Fibroblast of the aortic adventitia (primary cell): ENCODE measurements around the gene AMIGO2. TPM values are rescaled to one million over a fixed set of nuclear protein-coding genes. Genes with fewer than 3 reads are reported as not detected.
"Not testable (repeated sequence)": the region's sequence is repeated elsewhere in the genome, so short reads cannot be mapped to it uniquely, and the experiment has no call there.

Experiments
- DNase-seq: peaks from one replicate; pipeline ENCODE4 v3.0.0-alpha.2; 2010; ENCODE audit warnings: low read depth
- H3K4me3 ChIP-seq: 2 replicates; pipeline ENCODE4 v1.5.1; 2011; ENCODE audit warnings: low read depth, mild to moderate bottlenecking, control low read depth, low read length, moderate library complexity
- total RNA-seq: library from RNA; depleted of rRNA; stranded (reverse); fragments of >200 nt; gene quantifications from 2 replicates; pipeline ENCODE4 v1.2.3, GENCODE V29; 2012; ENCODE audit warnings: low replicate concordance
- TF ChIP-seq, protein P1 (sequence below): IDR thresholded peaks from 2 replicates; pipeline ENCODE4 v1.5.1; 2011; ENCODE audit warnings: mild to moderate bottlenecking, low read length, control low read depth, inconsistent platforms; ENCODE audit not compliant: insufficient read depth

The AMIGO2 gene
- total RNA-seq, 1 donor, result 3.7 TPM

DNA sequence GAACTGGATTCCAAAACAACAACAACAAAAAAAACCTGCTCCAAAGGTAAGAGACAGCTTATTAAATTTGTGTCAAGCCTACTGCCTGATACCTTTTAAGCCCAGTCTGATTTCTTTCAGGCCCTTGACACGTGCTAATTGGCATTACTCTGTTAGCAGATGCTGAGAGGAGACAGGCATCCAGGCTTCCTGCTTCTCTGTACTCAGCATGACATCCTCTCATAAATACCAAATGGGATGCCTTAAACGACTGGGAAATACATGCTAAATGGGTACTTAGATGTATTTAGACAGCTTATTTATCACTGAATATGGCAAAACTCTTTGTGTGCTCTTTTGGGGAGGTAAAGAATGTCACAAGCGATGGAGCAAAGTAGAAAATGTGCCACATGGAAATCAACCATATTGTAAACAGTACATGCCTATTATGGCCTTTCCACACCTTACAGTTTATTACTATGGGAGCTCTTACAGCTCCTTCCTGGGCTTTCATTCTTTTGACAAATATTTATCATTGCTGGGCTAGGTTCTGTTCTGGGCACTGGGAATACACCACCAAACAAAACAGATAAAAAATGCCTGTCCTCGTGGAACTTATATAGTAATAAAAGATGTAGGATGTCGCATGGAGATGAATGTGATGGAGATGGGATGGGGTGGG is 11.9 kb downstream of the AMIGO2 start:
- H3K4me3 ChIP-seq, result no peak overlapping the region
- TF ChIP-seq, protein P1, sequence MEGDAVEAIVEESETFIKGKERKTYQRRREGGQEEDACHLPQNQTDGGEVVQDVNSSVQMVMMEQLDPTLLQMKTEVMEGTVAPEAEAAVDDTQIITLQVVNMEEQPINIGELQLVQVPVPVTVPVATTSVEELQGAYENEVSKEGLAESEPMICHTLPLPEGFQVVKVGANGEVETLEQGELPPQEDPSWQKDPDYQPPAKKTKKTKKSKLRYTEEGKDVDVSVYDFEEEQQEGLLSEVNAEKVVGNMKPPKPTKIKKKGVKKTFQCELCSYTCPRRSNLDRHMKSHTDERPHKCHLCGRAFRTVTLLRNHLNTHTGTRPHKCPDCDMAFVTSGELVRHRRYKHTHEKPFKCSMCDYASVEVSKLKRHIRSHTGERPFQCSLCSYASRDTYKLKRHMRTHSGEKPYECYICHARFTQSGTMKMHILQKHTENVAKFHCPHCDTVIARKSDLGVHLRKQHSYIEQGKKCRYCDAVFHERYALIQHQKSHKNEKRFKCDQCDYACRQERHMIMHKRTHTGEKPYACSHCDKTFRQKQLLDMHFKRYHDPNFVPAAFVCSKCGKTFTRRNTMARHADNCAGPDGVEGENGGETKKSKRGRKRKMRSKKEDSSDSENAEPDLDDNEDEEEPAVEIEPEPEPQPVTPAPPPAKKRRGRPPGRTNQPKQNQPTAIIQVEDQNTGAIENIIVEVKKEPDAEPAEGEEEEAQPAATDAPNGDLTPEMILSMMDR, result no peak
- DNase-seq, result no peak

DNA sequence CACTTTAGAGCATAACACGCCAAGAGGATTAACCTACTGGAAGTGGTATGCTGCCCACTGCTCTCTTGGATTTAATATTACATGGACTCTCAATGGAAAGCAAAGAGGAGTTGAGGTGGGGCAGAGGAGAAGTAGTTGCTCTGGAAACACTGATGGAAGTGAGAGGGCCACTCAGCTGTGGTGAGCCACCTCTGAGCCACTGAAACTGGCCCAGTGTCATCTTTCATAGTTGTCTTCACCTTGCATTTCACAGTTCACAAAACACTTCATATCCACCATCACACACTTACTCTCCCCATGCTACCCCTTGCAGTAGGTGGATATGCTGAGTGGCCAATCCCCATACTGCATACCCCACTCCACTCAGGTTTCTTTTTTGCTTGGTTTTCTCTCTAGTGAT is 12.6 kb downstream of the AMIGO2 start:
- no peak overlapping the region for H3K4me3 ChIP-seq
- DNase-seq, result no peak
- TF ChIP-seq, protein P1, result no peak

DNA sequence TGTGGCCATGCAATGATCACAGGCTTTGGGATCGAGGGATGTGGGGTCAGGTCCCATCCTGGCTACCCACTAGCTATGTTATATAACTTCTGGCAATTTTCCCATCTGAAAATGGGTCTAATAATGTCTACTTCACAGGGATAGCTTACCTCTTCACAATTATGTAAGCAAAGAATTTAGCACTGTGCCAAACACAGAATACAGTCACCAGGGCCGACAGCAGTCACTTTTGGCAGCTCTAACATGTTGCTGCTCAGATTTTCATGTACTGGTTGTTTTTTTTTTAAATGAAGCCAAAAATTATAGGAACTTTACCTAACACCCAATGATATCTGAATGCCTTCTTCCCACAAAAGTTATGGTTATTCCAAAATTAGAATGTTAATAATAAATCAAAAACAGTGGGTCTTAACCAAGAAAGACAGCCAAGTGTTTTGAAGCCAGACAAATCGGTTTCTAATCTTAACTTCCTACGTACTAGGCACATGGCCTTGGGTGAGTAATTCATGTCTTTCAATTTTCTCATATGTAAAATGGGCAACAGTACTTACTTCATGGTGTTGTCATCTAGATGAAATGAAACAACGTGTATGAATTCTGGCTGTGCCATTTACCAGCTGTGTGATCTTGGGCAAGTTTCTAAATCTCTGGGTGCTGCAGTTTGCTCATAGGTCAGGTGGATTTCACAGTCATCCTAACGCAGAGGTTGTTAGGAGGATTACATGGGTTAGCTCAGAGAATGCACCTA is 13.3 kb downstream of the AMIGO2 start:
- DNase-seq, result peak; percentile 96

DNA sequence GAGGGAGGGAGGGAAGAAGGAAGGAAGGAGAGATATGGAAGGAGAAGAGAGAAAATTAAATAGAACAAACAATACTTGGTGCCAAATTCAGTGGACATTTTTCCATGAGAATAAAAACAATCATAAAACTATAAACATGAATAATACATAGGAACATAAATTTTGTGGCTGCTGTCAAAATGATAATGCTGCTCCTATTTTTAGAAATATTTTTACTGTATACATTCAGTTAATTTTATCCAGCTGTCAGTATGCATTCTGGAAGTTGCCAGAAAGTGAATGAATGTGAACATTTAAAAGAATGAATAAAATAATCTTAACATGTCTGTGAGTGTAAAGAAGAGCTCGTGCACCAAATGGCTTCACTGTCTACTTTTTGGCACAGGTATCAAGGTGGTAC is 14.2 kb downstream of the AMIGO2 start:
- no peak overlapping the region for H3K4me3 ChIP-seq
- peak; percentile 37 for DNase-seq
- TF ChIP-seq, protein P1, result no peak

More for the DNA sequence above, 13.3 kb downstream of the AMIGO2 start:
- H3K4me3 ChIP-seq, result no peak overlapping the region
- TF ChIP-seq, protein P1, result no peak

DNA sequence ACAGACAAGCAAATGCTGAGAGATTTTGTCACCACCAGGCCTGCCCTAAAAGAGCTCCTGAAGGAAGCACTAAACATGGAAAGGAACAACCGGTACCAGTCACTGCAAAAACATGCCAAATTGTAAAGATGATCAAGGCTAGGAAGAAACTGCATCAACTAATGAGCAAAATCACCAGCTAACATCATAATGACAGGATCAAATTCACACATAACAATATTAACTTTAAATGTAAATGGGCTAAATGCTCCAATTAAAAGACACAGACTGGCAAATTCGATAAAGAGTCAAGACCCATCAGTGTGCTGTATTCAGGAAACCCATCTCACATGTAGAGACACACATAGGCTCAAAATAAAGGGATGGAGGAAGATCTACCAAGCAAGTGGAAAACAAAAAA is 21.1 kb downstream of the AMIGO2 start:
- H3K4me3 ChIP-seq, DNase-seq: not testable (repeated sequence)

DNA sequence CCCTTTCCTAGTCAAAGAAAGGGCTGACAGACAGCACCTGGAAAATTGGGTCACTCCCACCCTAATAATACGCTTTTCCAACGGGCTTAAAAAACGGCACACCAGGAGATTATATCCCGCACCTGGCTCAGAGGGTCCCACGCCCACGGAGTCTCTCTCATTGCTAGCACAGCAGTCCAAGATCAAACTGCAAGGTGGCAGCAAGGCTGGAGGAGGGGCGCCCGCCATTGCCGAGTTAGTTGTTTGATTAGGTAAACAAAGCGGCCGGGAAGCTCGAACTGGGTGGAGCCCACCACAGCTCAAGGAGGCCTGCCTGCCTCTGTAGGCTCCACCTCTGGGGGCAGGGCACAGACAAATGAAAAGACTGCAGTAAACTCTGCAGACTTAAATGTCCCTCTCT is 22.8 kb downstream of the AMIGO2 start:
- not testable (repeated sequence) for H3K4me3 ChIP-seq, DNase-seq

DNA sequence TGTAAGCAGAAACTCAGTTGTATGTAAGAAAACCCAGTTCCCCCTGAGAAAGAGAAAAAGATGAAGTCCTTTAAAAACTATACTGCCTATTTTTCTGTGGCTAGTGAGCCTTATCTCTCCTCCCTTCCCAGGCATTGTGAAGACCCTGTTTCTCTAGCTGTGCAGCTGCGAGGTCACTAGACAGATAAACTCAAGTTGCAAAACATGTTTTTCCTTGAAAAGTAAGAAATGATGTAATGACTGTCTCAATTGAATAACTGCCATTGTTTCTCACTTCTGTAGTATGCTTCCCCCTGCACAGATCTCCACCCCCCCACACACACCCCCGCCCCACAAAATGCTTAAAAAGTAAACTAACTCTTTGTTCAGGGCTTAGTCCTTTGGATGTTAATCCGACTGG is 23.9 kb downstream of the AMIGO2 start:
- DNase-seq, H3K4me3 ChIP-seq: not testable (repeated sequence)

DNA sequence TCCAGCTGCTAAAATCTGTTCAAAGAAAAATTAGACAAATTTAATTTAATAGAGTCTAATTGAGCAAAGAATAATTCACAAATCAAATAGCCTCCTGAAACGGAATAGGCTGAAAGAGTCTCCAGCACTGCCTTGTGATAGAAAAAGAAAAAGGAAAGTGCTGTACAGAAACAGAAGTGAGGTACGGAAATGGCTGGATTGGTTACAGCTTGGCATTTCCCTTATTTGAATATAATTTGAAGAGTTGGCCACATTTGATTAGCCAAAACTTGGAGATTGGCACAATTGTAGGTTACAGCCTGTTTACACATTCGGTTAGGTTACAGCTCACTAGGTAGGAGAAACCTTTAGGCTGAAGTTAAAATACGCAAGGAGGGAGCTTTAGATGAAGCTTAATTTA is 25.1 kb downstream of the AMIGO2 start:
- DNase-seq, result no peak
- TF ChIP-seq, protein P1, result no peak
- no peak overlapping the region for H3K4me3 ChIP-seq
